Transverse colon (tissue), 4 donors: Measurements from ENCODE around the gene BAZ2A. TPM values are rescaled to one million over a fixed set of nuclear protein-coding genes. Genes with fewer than 3 reads are reported as not detected.

Source experiments
- DNase-seq: peaks from one replicate; pipeline ENCODE4 v3.0.0-alpha.2; 2019
- H3K27ac ChIP-seq, 4 donors: fragments of 200-600 bp; sonication (generic); 2 replicates each; pipeline ENCODE4 v1.5.1; 2016 to 2018; ENCODE audit warnings: inconsistent platforms in 4 of 4
- H3K27me3 ChIP-seq: fragments of 200-600 bp; sonication (generic); 2 replicates; pipeline ENCODE4 v1.5.1; 2017; ENCODE audit warnings: inconsistent platforms
- H3K36me3 ChIP-seq, 4 donors: fragments of 200-600 bp; sonication (generic); 2 replicates each; pipeline ENCODE4 v1.5.1; 2017 to 2019; ENCODE audit warnings: inconsistent platforms in 4 of 4
- H3K4me1 ChIP-seq, 4 donors: fragments of 200-600 bp; sonication (generic); 2 replicates each; pipeline ENCODE4 v1.5.1; 2017 to 2020; ENCODE audit warnings: inconsistent platforms in 4 of 4
- H3K4me3 ChIP-seq, 4 donors: fragments of 200-600 bp; sonication (generic); 1 replicate in 1 of 4; 2 replicates in 3 of 4; pipeline versions ENCODE4 v1.5.1 to v1.6.1; 2017 to 2019; ENCODE audit warnings: inconsistent platforms in 4 of 4
- H3K9me3 ChIP-seq, 2 donors: fragments of 200-600 bp; sonication (generic); 2 replicates each; pipeline ENCODE4 v1.5.1; 2017 to 2019; ENCODE audit warnings: inconsistent platforms in 2 of 2
- EP300 ChIP-seq: sonication (generic); formaldehyde crosslinking; IDR thresholded peaks from one replicate; pipeline ENCODE4 v1.6.1; 2017; ENCODE audit warnings: antibody characterized with exemption, low read depth
- POLR2A ChIP-seq: fragments of 450-650 bp; IDR thresholded peaks from one replicate; pipeline ENCODE4 v1.6.1; 2016; ENCODE audit warnings: antibody characterized with exemption, mild to moderate bottlenecking, moderate library complexity
- POLR2AphosphoS5 ChIP-seq, 3 donors: sonication (generic); formaldehyde crosslinking; IDR thresholded peaks; one replicate each; pipeline ENCODE4 v1.6.1; 2016; ENCODE audit warnings: antibody characterized with exemption in 3 of 3
- WGBS, 2 donors: methylation state at CpG; one replicate each; pipeline ENCODE4 v1.1.5; 2018; ENCODE audit warnings: low coverage in 1 of 2; 5-methylcytosine and 5-hydroxymethylcytosine counted together
- in situ Hi-C, 4 donors: fragments of 200-750 bp; cut with MboI; loops; one replicate each; pipeline versions ENCODE4 v1.15.0 to v1.15.1; 2017; ENCODE audit warnings: low sequenced_read_pairs in 3 of 4, low pct_ligation_motif_present in 1 of 4, low pct_unique_long_range_greater_than_20kb in 1 of 4
- intact Hi-C: fragments of 100-400 bp; cut with DNase I; formaldehyde crosslinking; loops from one replicate; pipeline ENCODE4 v1.15.1; 2023; ENCODE audit warnings: low total_unique reads
- total RNA-seq, 4 donors: library from RNA; depleted of rRNA; stranded (reverse); fragments of >200 nt; gene quantifications; one replicate each; pipeline ENCODE4 v1.1.0, GENCODE V29; 2016
- TF ChIP-seq, protein P1 (sequence below), 5 experiments: fragments of 200-600 bp in 3 of 5; fragments of 450-650 bp in 2 of 5; sonication (generic) in 3 of 5; IDR thresholded peaks; 1 replicate in 2 of 5; 2 replicates in 3 of 5; pipeline ENCODE4 v1.5.1; 2016 to 2017; ENCODE audit warnings: antibody characterized with exemption in 5 of 5, inconsistent platforms in 3 of 5, mild to moderate bottlenecking in 2 of 5, moderate library complexity in 1 of 5

BAZ2A gene
- total RNA-seq, 4 donors from 2014 or later, result 108 to 261 (median 124) TPM

DNA sequence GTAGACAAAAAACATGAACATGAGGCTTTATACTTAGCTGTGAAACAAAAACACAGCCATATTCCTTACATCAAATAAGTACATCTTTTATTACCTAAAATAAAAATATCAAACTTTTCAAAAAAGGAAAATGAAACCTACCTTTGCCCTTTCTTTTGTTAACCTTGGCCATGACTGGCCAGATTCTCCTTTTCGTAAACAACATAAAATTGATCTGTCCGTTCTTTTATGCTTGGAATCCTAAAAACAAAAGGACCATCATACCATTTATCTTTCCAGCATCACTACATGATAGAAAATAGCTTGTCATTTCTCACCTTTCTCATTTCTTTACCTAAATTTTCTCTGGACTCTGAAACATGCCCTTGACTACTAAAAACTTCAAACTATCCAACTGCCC lies 41.5 kb upstream of the BAZ2A start:
- H3K27me3 ChIP-seq, result no peaks in the 10 kb centered on the region
- no peak for DNase-seq
- in situ Hi-C loops (no loop called here), intact Hi-C loops (no loop called here)
- H3K36me3 ChIP-seq, result peaks cover 0 to 39% (median 16%) of the 10 kb centered on the region in 4 donors
- WGBS, 2 donors, result 52 to 68% methylated on average over 2 of the region's 2 CpGs
- H3K27ac ChIP-seq, result peak overlapping the region; percentile 56 to 77 (median 74)
- H3K9me3 ChIP-seq, result no peaks in the 10 kb centered on the region
- H3K4me1 ChIP-seq, result peaks cover 18 to 76% (median 46%) of the 10 kb centered on the region in 4 donors
- peak overlapping the region in 1 of 4 donors; percentile 14 for H3K4me3 ChIP-seq
- TF ChIP-seq POLR2A (no peak), EP300 (no peak), POLR2AphosphoS5 (IDR thresholded peaks at IDR 0.05) (no peak)
- TF ChIP-seq, protein P1, sequence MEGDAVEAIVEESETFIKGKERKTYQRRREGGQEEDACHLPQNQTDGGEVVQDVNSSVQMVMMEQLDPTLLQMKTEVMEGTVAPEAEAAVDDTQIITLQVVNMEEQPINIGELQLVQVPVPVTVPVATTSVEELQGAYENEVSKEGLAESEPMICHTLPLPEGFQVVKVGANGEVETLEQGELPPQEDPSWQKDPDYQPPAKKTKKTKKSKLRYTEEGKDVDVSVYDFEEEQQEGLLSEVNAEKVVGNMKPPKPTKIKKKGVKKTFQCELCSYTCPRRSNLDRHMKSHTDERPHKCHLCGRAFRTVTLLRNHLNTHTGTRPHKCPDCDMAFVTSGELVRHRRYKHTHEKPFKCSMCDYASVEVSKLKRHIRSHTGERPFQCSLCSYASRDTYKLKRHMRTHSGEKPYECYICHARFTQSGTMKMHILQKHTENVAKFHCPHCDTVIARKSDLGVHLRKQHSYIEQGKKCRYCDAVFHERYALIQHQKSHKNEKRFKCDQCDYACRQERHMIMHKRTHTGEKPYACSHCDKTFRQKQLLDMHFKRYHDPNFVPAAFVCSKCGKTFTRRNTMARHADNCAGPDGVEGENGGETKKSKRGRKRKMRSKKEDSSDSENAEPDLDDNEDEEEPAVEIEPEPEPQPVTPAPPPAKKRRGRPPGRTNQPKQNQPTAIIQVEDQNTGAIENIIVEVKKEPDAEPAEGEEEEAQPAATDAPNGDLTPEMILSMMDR (IDR thresholded peaks at IDR 0.05), result no peak

DNA sequence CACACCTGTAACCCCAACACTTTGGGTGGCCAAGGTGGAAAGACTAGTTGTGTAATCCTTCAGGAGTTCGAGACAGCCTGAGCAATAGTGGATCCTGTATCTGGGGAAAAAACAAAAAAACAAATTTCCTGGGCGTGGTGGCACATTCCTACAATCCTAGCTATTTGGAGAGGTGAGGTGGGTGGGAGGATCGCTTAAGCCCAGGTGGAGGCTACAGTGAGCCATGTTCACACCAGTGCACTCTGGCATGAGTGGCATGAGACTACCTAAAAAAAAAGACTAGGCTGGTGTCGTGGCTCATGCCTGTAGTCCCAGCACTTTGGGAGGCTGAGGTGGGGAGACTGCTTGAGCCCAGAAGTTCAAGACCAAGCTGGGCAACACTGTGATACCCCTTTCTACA lies 40.7 kb upstream of the BAZ2A start:
- TF ChIP-seq POLR2A, result no peak
- peak overlapping the region; percentile 47 to 77 (median 74) for H3K27ac ChIP-seq
- peaks cover 17 to 68% (median 39%) of the 10 kb centered on the region in 4 donors for H3K4me1 ChIP-seq
- H3K4me3 ChIP-seq, result no peak overlapping the region
- DNase-seq, result no peak
- intact Hi-C loops, result no loop called here
- no peaks in the 10 kb centered on the region for H3K27me3 ChIP-seq
- H3K9me3 ChIP-seq, result no peaks in the 10 kb centered on the region
- in situ Hi-C loops, result no loop called here
- peaks cover 0 to 47% (median 19%) of the 10 kb centered on the region in 4 donors for H3K36me3 ChIP-seq
- 62 to 88% methylated on average over 1 to 4 of the region's 4 CpGs for whole genome bisulfite sequencing, 2 donors

- Histone ChIP-seq H3K4me3 (no peak overlapping the region), H3K9me3 (no peaks in the 10 kb centered on the region), H3K27me3 (no peaks in the 10 kb centered on the region), H3K27ac (no peak overlapping the region), H3K36me3 (peaks cover 0 to 73% (median 32%) of the 10 kb centered on the region in 4 donors), H3K4me1 (peaks cover 12 to 51% (median 30%) of the 10 kb centered on the region in 4 donors)
- intact Hi-C loops (no loop called here), in situ Hi-C loops (no loop called here)
- no peak for TF ChIP-seq POLR2A
- no peak for TF ChIP-seq POLR2AphosphoS5 (IDR thresholded peaks at IDR 0.05)
- TF ChIP-seq, protein P1 (IDR thresholded peaks at IDR 0.05), result no peak
- TF ChIP-seq EP300, result no peak
- 80 to 87% methylated on average over 2 of the region's 2 CpGs for WGBS, 2 donors
- DNase-seq, result no peak
Measured at GRCh38 chr12:56668197-56668457, 38.0 kb upstream of the BAZ2A start.

DNA sequence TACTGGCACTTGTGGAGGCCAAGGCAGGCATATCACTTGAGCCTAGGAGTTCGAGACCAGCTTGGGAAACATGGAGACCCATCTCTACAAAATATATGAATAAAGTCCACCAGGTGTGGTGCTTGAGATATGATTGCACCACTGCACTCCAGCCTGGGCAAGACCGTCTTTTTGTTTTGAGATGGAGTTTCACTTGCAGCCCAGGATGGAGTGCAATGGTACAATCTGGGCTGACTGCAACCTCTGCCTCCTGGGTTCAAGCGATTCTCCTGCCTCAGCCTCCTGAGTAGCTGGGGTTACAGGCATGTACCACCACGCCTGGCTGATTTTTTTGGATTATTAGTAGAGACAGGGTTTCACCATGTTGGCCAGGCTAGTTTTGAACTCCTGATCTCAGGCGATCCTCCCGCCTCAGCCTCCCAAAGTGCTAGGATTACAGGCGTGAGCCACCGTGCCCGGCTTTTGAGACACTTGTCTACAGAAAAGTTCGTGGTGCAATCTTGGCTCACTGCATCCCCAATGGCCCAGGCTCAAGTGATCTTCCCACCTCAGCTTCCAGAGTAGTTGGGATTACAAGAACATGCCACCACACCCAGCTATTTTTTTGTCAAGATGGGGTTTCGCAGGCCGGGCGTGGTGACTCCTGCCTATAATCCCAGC lies 32.0 kb upstream of the BAZ2A start:
- H3K27me3 ChIP-seq, result no peaks in the 10 kb centered on the region
- H3K27ac ChIP-seq, result no peak overlapping the region
- TF ChIP-seq EP300 (no peak), POLR2AphosphoS5 (IDR thresholded peaks at IDR 0.05) (peak in 1 of 3 donors; percentile 3)
- H3K9me3 ChIP-seq, result no peaks in the 10 kb centered on the region
- intact Hi-C loops (no loop called here), in situ Hi-C loops (no loop called here)
- no peaks in the 10 kb centered on the region for H3K4me1 ChIP-seq
- no peak overlapping the region for H3K4me3 ChIP-seq
- H3K36me3 ChIP-seq, result peaks cover 0 to 41% (median 20%) of the 10 kb centered on the region in 4 donors
- no peak for DNase-seq
- 61 to 86% methylated on average over 2 to 13 of the region's 13 CpGs for WGBS, 2 donors

GRCh38 chr12:56661560-56661959 lies 31.4 kb upstream of the BAZ2A start:
- no peaks in the 10 kb centered on the region for H3K27me3 ChIP-seq
- 79 to 90% methylated on average over 6 to 7 of the region's 7 CpGs for WGBS, 2 donors
- no peaks in the 10 kb centered on the region for H3K4me1 ChIP-seq
- no peaks in the 10 kb centered on the region for H3K9me3 ChIP-seq
- TF ChIP-seq, protein P1 (IDR thresholded peaks at IDR 0.05), result no peak
- no peak for TF ChIP-seq POLR2AphosphoS5 (IDR thresholded peaks at IDR 0.05)
- no peak for TF ChIP-seq EP300
- no peak for TF ChIP-seq POLR2A
- H3K36me3 ChIP-seq, result peaks cover 0 to 36% (median 17%) of the 10 kb centered on the region in 4 donors
- H3K4me3 ChIP-seq, result no peak overlapping the region
- no peak overlapping the region for H3K27ac ChIP-seq
- DNase-seq, result no peak
- in situ Hi-C loops (no loop called here), intact Hi-C loops (no loop called here)
